ENCODE results near the gene NTM.
"Not testable (repeated sequence)": the region's sequence is repeated elsewhere in the genome, so short reads cannot be mapped to it uniquely, and the experiment has no call there.

Gene NTM

GRCh38 chr11:131463649-131464425 lies 93.4 kb downstream of the NTM start:
- no peak for DNase-seq (ENCODE audit: low read depth)

DNA sequence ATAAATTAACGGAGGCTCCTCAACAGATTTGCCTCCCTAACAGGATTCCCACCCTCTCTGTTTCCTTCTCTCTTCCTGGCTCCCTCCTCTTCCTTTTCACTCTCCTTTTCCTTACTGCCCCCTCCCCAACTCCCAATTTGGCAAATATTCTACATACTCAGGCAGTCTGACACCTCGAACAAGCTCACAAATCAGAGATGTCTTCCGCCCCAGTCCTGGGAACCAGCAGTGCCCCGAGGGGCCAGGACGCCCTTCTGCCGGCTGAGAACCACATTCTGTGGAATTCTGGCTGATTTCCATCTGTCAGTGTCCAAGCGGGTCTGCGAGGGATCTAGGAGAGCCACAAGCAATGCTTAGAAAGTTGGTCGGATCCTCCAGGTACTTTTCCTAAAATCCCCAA lies 94.0 kb downstream of the NTM start:
- no peak for DNase-seq (ENCODE audit: low read depth)

DNA sequence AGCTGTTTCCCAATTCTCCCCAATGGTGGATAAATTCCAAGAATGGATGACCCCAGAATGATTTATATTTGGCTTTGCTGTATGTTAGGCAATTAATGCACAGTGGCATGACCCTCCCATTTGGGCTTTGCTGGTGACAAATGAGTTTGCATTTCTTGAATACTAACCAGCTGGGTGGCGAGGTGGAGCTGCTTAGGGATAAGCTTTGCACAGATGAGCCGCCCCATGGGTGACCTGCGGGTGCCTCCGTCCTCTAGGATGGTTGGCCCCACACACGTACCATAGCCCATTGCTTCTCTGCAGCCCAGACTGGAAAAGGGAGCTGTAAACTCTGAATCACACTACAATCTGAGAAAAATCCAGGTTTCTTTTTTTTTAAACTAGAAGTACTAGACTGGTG lies 94.6 kb downstream of the NTM start:
- DNase-seq (ENCODE audit: low read depth), result no peak

GRCh38 chr11:131465746-131466145 lies 95.3 kb downstream of the NTM start:
- DNase-seq (ENCODE audit: low read depth), result no peak

GRCh38 chr11:131467645-131468394 lies 97.4 kb downstream of the NTM start:
- DNase-seq (ENCODE audit: low read depth), result no peak

DNA sequence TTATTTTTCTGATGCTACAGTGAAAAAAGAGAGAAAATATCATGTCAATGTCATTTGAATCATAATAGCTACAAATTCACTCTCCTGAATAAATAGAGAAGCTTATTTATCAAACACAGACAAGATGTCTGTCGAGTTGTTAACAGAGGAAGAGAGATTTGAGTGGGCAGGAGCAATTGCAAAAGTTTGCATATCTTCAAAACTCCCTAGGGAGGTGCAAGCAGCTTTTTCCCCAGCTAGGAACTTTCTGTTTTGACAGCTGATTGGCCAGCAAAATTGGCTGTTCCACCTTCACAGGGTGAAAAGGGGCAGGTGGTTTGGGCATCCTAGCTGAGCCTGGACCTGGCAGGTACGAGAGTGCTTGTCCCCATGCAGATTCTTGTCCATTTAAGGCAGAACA lies 98.2 kb downstream of the NTM start:
- DNase-seq (ENCODE audit: low read depth), result no peak

GRCh38 chr11:131470216-131470925 lies 100.0 kb downstream of the NTM start:
- no peak for DNase-seq (ENCODE audit: low read depth)

DNA sequence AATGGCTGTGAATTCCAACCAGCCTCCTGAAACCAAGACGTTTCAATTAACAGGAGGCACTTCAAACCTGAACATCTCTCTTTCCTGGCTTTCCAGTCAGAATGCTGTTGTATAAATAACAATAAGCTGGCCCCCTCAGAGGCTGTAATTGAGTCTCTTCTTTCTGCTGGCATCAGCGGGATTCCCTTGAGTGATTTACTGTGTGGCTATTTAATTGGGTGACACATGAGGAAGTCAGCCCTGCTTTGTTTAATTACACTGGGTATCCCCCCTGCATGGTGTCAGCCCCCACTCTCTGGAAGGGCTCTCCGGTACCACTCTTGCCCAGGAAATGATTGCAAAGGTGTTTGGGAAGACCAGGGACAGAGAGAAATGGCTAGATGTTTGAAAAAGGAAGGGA lies 101.6 kb downstream of the NTM start:
- no peak for DNase-seq (ENCODE audit: low read depth)

- no peak for DNase-seq (ENCODE audit: low read depth)
These were observed 104.5 kb downstream of the NTM start for GRCh38 chr11:131474947-131475346.

GRCh38 chr11:131476266-131476665 lies 105.9 kb downstream of the NTM start:
- DNase-seq (ENCODE audit: low read depth), result no peak

- no peak for DNase-seq (ENCODE audit: low read depth)
These were observed 107.9 kb downstream of the NTM start for GRCh38 chr11:131478341-131478740.

DNA sequence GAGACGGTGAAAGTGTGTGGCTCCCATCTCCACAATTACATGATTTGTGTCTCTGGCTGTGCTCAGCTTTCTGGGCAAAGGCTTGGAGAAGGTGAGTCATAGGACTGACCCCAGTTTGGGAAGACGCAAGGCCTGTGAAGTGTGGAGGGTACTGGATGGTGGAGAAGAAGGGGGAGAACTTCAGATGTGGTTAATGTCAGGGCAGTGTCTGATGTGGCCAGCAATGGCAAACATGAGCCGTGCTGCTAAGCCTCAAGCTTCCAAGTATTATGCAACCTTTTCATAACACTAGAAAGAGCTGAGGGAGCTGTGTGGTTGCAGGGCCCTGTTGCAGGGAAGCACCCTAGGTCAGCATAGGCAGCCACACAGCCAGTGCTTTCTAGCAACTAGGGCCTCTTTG lies 110.9 kb downstream of the NTM start:
- DNase-seq (ENCODE audit: low read depth), result no peak

GRCh38 chr11:131481971-131482370 lies 111.6 kb downstream of the NTM start:
- DNase-seq (ENCODE audit: low read depth), result no peak

- no peak for DNase-seq (ENCODE audit: low read depth)
These were observed 113.0 kb downstream of the NTM start for GRCh38 chr11:131483453-131483852.

- no peak for DNase-seq (ENCODE audit: low read depth)
These were observed 113.5 kb downstream of the NTM start for GRCh38 chr11:131483877-131484276.

GRCh38 chr11:131486100-131486499 lies 115.7 kb downstream of the NTM start:
- no peak for DNase-seq (ENCODE audit: low read depth)

DNA sequence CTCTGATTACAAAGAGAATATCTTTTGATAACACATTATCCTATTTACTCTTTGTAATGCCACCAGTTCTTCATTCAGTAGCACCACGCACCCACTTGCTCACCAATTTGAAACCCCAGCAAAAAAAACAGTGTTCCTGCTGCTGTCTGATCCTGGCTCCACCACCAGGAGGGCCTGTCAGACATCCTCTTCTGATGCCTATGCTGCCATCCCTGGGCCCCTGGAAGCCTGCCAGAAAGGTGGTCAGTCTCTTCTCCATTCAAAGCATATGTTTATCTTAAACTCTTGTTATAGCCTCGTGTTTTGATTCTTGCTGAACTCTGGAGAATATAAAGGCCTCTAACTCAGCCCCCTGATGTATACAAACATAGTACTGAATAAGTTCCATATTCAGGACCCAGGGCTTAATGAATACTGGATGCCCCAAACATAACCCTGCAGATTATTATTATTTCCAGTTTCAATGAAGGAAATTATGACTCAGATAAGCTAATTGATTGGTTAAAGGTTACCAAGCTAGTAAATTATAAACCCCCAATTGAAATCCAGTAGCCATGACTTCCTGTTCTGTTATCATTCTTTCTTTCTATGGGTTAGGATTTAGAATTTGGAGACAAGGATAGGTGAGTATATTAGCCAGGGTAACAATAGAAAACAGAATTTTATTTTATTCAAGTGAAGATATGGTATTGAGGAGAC lies 116.7 kb downstream of the NTM start:
- no peak for DNase-seq (ENCODE audit: low read depth)

DNA sequence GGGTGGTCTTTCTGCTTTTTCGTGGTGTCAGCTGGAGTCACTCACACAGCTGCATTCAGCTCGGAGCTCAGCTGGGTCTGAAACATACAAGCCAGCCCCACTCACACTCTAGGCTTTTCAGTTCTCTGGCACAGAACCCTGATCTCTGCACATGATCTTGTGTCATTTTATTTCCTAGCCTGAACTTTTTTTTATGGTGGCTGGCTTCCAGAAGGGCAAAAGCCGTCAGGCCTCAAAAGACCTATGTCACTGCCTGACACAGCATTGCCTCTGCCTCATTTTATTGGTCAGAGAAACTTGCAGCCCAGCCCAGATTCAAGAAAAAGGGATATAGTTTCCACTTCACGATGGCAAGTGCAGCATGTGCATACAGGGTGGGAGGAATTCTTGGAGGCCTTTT lies 117.8 kb downstream of the NTM start:
- no peak for DNase-seq (ENCODE audit: low read depth)

GRCh38 chr11:131491503-131491902 lies 121.1 kb downstream of the NTM start:
- DNase-seq (ENCODE audit: low read depth), result no peak

GRCh38 chr11:131495423-131495822 lies 125.0 kb downstream of the NTM start:
- DNase-seq (ENCODE audit: low read depth), result no peak

- not testable (repeated sequence) for DNase-seq (ENCODE audit: low read depth)
These were observed 127.3 kb downstream of the NTM start for GRCh38 chr11:131497686-131498085.

GRCh38 chr11:131498631-131499160 lies 128.3 kb downstream of the NTM start:
- no peak for DNase-seq (ENCODE audit: low read depth)

Measured in non-pigmented ciliary epithelial cell (primary cell).